IPS DF 6.9 (cell line): ENCODE measurements around the gene ASTE1.
"Not testable (repeated sequence)": the region's sequence is repeated elsewhere in the genome, so short reads cannot be mapped to it uniquely, and the experiment has no call there.

Experiments
- DNase-seq: peaks from one replicate; pipeline ENCODE4 v3.0.0-alpha.2; 2013; ENCODE audit warnings: low read depth, low spot score
- H3K27ac ChIP-seq: one replicate; pipeline ENCODE4 v1.5.1; 2013; ENCODE audit warnings: low read length, control low read depth
- H3K27me3 ChIP-seq: 2 replicates; pipeline ENCODE4 v1.6.1; 2013; ENCODE audit warnings: mild to moderate bottlenecking, low read length; ENCODE audit not compliant: control insufficient read depth, insufficient read depth
- H3K36me3 ChIP-seq: 2 replicates; pipeline ENCODE4 v1.6.1; 2013; ENCODE audit warnings: low read length; ENCODE audit not compliant: control insufficient read depth, insufficient read depth
- H3K4me1 ChIP-seq: 2 replicates; pipeline ENCODE4 v1.6.1; 2013; ENCODE audit warnings: low read length; ENCODE audit not compliant: control insufficient read depth, insufficient read depth
- H3K4me3 ChIP-seq: 2 replicates; pipeline ENCODE4 v1.5.1; 2013; ENCODE audit warnings: mild to moderate bottlenecking, low read length
- H3K9me3 ChIP-seq: 2 replicates; pipeline ENCODE4 v1.6.1; 2013; ENCODE audit warnings: low read length, inconsistent platforms; ENCODE audit not compliant: control insufficient read depth, insufficient read depth
- WGBS: extraction: QIAGEN DNeasy Blood & Tissue Kit; methylation state at CpG from one replicate; pipeline ENCODE4 v1.1.7; 2013; ENCODE audit warnings: mixed read lengths, missing lambda C conversion rate; ENCODE audit not compliant: insufficient read length, insufficient coverage; 5-methylcytosine and 5-hydroxymethylcytosine counted together

Gene ASTE1

GRCh38 chr3:131042271-131042985, 15.8 kb upstream of the ASTE1 start:
- not testable (repeated sequence) for DNase-seq, H3K9me3 ChIP-seq, H3K27ac ChIP-seq, H3K27me3 ChIP-seq, H3K36me3 ChIP-seq, H3K4me3 ChIP-seq, H3K4me1 ChIP-seq
- no CpG with 5 or more reads among the region's 10 CpGs for WGBS

DNA sequence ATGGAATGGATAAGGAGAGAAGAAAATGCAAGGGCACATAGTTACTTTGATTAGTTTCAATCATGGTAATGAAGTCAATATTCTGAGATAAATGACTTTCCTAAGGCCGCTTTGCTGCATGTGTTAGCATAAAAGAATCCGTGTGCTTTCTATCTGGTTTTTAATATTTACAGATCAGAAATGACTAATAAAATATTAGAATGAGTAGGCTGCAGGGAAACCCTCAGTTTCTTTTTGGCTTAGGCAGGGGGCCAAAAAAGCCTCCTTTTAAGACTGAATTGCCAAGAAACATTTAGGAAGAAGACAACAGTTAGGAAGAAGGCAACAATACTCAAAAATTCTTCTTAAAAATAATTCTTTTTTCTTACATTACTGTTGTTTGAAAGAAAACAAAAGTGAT, 11.7 kb upstream of the ASTE1 start:
- no CpG with 5 or more reads among the region's 2 CpGs for WGBS
- no peak overlapping the region for H3K4me3 ChIP-seq

GRCh38 chr3:131036986-131037385, 10.4 kb upstream of the ASTE1 start:
- DNase-seq, result no peak
- H3K27me3 ChIP-seq, result no peaks in the 10 kb centered on the region
- H3K27ac ChIP-seq, result no peak overlapping the region
- no peak overlapping the region for H3K4me3 ChIP-seq
- H3K4me1 ChIP-seq, result no peaks in the 10 kb centered on the region; the same call in 1 of the 2 replicates
- no CpG with 5 or more reads among the region's 5 CpGs for WGBS
- H3K9me3 ChIP-seq, result no peaks in the 10 kb centered on the region
- H3K36me3 ChIP-seq, result no peaks in the 10 kb centered on the region

More for the DNA sequence above, 11.7 kb upstream of the ASTE1 start:
- DNase-seq, result no peak
- no peaks in the 10 kb centered on the region for H3K36me3 ChIP-seq
- no peaks in the 10 kb centered on the region for H3K27me3 ChIP-seq
- no peaks in the 10 kb centered on the region for H3K9me3 ChIP-seq
- H3K4me1 ChIP-seq, result peaks cover 1% of the 10 kb centered on the region; the same call in 1 of the 2 replicates
- no peak overlapping the region for H3K27ac ChIP-seq

DNA sequence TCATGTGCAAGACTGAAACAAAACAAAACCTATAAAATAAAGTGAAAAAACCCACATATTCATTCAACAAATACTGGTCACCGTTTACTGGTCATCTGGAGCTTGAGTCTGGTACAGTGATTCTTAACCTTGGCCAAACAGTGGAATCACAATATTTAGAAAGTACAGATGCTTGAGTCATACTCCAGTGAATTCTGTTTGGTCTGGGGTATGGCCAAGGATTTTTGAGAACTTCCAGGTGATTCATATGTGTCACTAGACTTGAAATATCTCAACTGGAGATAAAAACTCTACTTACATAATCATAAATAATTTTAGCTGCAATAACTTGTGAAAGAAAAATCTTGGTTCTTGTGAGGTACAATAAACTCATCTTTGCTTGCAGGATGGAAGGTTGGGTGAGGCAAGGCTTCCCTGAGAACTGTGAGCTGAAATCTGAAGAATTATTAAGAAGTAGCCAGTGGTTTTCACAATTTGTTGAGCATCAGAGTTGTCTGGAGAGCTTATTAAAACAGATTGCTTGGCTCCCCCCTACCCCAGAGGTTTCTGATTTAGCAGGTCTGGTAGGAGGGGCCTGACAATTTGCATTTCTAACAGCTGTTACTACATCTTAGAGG, 9.7 kb upstream of the ASTE1 start:
- Histone ChIP-seq H3K4me3 (no peak overlapping the region), H3K27me3 (no peaks in the 10 kb centered on the region), H3K36me3 (no peaks in the 10 kb centered on the region), H3K4me1 (no peaks in the 10 kb centered on the region), H3K9me3 (no peaks in the 10 kb centered on the region), H3K27ac (no peak overlapping the region)
- DNase-seq, result no peak
- WGBS, result no CpG with 5 or more reads among the region's 1 CpG

DNA sequence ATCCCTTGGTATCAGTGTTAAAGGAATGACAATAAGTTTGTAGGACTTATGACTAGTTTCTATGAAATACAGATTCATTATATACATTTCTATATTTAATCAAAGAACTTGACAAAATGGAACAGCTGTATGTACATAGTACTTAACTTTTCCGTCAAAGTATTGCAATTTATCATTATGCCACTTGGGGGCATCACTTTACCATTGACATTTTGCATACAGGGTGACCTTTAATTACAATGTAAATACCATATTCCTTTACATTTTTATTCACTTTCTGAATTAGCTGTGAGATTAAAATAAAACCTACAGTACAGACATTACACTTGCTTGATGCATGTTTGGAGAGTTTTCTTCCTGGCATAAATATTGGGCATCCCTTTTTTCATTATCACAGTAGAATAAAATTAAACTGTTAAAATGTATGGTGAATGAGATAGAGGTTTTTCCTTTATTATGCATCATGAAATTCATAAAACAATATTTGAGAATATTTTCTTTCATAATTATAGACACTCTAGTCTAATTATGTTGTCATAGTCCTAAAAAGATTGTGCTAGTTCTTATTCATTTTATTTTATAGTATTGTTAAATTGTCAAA, 7.0 kb upstream of the ASTE1 start:
- WGBS, result no CpG with 5 or more reads among the region's 1 CpG
- Histone ChIP-seq H3K9me3 (no peaks in the 10 kb centered on the region), H3K4me1 (no peaks in the 10 kb centered on the region), H3K27ac (no peak overlapping the region), H3K4me3 (no peak overlapping the region), H3K27me3 (no peaks in the 10 kb centered on the region), H3K36me3 (no peaks in the 10 kb centered on the region)
- DNase-seq, result no peak

GRCh38 chr3:131031660-131032059, 5.0 kb upstream of the ASTE1 start:
- no peak overlapping the region for H3K27ac ChIP-seq
- DNase-seq, result no peak
- H3K4me3 ChIP-seq, result no peak overlapping the region
- no peaks in the 10 kb centered on the region for H3K9me3 ChIP-seq
- no peaks in the 10 kb centered on the region for H3K4me1 ChIP-seq
- no peaks in the 10 kb centered on the region for H3K36me3 ChIP-seq
- WGBS, result no CpG with 5 or more reads among the region's 3 CpGs
- H3K27me3 ChIP-seq, result no peaks in the 10 kb centered on the region

DNA sequence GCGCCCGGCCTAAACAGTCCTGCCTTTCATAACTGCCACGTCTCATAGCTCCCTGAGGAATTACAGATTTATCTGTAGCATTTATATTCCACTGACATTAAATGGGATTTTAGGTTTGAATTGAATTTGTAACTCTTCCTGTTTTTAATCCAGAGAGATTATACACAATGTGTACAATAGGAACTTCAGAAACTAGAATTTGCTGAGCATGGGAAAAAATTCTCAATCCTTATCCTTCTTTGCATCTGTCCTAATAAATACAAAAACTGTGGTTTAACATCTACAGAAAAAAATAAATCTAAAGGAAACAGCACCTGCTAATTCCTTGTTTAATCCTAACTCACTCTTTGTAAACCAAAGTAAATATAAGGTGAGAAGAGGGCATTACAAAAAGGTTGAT, 2.2 kb upstream of the ASTE1 start:
- Histone ChIP-seq H3K9me3 (no peaks in the 10 kb centered on the region), H3K4me3 (no peak overlapping the region), H3K27ac (no peak overlapping the region), H3K36me3 (no peaks in the 10 kb centered on the region), H3K27me3 (no peaks in the 10 kb centered on the region), H3K4me1 (0 out of 2 replicates have a peak, but pooled peaks cover 1% of the 10 kb centered on the region)
- WGBS, result no CpG with 5 or more reads among the region's 3 CpGs
- DNase-seq, result no peak

DNA sequence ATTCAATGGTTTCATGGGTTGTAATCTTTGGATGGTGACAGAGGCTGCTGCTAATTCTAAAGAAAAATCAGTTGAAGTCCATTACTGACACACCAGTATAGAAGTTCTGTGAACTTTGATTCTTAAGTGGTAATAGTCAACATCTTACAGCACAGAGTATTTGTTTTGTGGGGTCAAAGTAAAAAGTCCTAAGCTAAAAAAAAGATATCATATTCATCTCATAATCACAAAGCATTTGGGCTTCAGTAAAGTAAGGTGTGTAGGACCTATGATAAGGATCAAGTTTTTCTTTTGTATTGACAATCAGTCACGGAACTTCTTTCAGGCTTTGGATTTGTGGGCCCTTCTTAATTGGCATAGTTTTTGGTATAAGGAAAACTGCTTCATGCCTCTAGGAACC, 1.1 kb downstream of the ASTE1 start:
- no peaks in the 10 kb centered on the region for H3K9me3 ChIP-seq
- H3K27ac ChIP-seq, result no peak overlapping the region
- no CpG with 5 or more reads among the region's 1 CpG for WGBS
- no peaks in the 10 kb centered on the region for H3K27me3 ChIP-seq
- 0 out of 2 replicates have a peak, but pooled peaks cover 1% of the 10 kb centered on the region for H3K4me1 ChIP-seq
- H3K4me3 ChIP-seq, result no peak overlapping the region; the same call in 1 of the 2 replicates
- no peak for DNase-seq
- no peaks in the 10 kb centered on the region for H3K36me3 ChIP-seq

DNA sequence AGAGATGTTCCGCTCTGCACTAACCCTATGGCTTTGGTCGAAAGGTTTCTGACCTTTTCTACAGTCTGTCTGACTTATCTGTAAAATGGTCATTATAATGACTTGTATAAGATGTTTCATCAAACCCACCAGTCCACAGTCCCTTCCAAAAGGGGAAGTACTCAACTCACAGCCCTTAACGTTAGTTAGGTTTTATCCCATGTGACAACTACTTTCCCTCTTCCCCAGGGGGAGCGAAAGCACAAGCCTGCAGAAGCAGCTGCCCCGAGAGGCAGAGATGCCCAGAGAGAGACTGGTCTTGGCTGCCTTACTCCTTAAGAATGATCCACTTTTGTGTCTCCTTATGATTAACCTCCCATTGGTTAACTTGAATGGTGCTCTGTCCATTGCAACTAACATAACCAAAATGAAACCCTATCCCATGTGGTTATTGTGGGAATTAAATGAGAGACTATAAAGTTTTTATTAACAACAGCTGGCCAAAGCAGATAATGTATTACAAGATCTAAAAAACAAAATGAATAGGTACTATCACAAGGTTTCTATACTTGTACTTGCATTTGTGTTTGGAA, 6.4 kb downstream of the ASTE1 start:
- no CpG with 5 or more reads among the region's 5 CpGs for WGBS
- H3K9me3 ChIP-seq, result no peaks in the 10 kb centered on the region
- 0 out of 2 replicates have a peak, but pooled peaks cover 2% of the 10 kb centered on the region for H3K36me3 ChIP-seq
- H3K27me3 ChIP-seq, result no peaks in the 10 kb centered on the region
- H3K4me3 ChIP-seq, result no peak overlapping the region
- no peak for DNase-seq
- H3K4me1 ChIP-seq, result no peaks in the 10 kb centered on the region
- H3K27ac ChIP-seq, result no peak overlapping the region

GRCh38 chr3:131018970-131019369, 7.7 kb downstream of the ASTE1 start:
- Histone ChIP-seq H3K36me3 (peaks cover 4% of the 10 kb centered on the region; the same call in 1 of the 2 replicates), H3K27me3 (no peaks in the 10 kb centered on the region), H3K9me3 (no peaks in the 10 kb centered on the region), H3K27ac (no peak overlapping the region), H3K4me1 (no peaks in the 10 kb centered on the region), H3K4me3 (no peak overlapping the region)
- no CpG with 5 or more reads among the region's 3 CpGs for WGBS
- no peak for DNase-seq
